ENCODE measurements around the gene INA.
A peak's percentile ranks its signal among the peaks of the same experiment; 100 is the strongest.

DNA sequence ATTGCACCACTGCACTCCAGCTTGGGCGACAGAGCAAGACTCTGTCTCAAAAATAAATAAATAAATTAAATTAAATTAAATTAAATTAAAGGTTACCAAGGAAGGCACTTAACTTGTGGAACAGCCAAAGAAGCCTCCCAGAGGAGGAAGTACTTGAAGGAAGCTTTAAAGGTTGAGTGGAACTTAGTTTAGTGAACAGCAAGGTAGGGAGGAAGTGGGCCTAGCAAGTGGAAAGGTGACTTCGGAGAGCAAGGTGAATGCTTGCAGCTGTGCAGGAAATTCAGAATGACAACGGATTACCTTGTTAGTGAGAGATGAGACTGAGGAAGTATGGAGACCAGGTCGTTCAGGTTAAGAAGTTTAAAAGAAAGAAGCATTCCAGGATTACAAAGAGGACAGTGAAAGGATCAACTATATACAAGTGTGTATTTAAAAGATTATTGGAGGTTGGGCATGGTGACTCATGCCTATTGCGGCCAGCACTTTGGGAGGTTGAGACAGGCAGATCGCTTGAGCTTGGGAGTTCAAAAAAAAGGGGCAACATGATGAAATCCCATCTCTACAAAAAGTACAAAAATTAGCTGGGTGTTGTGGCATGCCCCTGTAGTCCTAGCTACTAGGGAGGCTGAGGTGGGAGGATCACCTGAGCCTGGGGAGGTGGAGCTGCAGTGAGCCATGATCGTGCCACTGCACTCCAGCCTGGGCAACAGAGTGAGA lies 44.0 kb upstream of the INA start:
- TF ChIP-seq, protein P1, sequence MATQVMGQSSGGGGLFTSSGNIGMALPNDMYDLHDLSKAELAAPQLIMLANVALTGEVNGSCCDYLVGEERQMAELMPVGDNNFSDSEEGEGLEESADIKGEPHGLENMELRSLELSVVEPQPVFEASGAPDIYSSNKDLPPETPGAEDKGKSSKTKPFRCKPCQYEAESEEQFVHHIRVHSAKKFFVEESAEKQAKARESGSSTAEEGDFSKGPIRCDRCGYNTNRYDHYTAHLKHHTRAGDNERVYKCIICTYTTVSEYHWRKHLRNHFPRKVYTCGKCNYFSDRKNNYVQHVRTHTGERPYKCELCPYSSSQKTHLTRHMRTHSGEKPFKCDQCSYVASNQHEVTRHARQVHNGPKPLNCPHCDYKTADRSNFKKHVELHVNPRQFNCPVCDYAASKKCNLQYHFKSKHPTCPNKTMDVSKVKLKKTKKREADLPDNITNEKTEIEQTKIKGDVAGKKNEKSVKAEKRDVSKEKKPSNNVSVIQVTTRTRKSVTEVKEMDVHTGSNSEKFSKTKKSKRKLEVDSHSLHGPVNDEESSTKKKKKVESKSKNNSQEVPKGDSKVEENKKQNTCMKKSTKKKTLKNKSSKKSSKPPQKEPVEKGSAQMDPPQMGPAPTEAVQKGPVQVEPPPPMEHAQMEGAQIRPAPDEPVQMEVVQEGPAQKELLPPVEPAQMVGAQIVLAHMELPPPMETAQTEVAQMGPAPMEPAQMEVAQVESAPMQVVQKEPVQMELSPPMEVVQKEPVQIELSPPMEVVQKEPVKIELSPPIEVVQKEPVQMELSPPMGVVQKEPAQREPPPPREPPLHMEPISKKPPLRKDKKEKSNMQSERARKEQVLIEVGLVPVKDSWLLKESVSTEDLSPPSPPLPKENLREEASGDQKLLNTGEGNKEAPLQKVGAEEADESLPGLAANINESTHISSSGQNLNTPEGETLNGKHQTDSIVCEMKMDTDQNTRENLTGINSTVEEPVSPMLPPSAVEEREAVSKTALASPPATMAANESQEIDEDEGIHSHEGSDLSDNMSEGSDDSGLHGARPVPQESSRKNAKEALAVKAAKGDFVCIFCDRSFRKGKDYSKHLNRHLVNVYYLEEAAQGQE (IDR thresholded peaks at IDR 0.05; ENCODE audit: low read depth): no peak
- TF ChIP-seq EZH2 (IDR thresholded peaks at IDR 0.05) (no peak), EZH2phosphoT487 (IDR thresholded peaks at IDR 0.05; ENCODE audit: borderline replicate concordance) (no peak), SP1 (IDR thresholded peaks at IDR 0.05; ENCODE audit: low read depth) (no peak), POLR2A (IDR thresholded peaks at IDR 0.05; ENCODE audit: borderline replicate concordance, extremely low read depth, insufficient read depth, insufficient read length) (no peak), POLR2AphosphoS5 (IDR thresholded peaks at IDR 0.05; ENCODE audit: low read depth, low read length) (peak; percentile 38; the same call in 1 of the 2 replicates)
- TF ChIP-seq, protein P2, sequence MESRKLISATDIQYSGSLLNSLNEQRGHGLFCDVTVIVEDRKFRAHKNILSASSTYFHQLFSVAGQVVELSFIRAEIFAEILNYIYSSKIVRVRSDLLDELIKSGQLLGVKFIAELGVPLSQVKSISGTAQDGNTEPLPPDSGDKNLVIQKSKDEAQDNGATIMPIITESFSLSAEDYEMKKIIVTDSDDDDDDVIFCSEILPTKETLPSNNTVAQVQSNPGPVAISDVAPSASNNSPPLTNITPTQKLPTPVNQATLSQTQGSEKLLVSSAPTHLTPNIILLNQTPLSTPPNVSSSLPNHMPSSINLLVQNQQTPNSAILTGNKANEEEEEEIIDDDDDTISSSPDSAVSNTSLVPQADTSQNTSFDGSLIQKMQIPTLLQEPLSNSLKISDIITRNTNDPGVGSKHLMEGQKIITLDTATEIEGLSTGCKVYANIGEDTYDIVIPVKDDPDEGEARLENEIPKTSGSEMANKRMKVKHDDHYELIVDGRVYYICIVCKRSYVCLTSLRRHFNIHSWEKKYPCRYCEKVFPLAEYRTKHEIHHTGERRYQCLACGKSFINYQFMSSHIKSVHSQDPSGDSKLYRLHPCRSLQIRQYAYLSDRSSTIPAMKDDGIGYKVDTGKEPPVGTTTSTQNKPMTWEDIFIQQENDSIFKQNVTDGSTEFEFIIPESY (IDR thresholded peaks at IDR 0.05; ENCODE audit: extremely low read depth, insufficient replicate concordance, low read length): no peak
- TF ChIP-seq, protein P3, sequence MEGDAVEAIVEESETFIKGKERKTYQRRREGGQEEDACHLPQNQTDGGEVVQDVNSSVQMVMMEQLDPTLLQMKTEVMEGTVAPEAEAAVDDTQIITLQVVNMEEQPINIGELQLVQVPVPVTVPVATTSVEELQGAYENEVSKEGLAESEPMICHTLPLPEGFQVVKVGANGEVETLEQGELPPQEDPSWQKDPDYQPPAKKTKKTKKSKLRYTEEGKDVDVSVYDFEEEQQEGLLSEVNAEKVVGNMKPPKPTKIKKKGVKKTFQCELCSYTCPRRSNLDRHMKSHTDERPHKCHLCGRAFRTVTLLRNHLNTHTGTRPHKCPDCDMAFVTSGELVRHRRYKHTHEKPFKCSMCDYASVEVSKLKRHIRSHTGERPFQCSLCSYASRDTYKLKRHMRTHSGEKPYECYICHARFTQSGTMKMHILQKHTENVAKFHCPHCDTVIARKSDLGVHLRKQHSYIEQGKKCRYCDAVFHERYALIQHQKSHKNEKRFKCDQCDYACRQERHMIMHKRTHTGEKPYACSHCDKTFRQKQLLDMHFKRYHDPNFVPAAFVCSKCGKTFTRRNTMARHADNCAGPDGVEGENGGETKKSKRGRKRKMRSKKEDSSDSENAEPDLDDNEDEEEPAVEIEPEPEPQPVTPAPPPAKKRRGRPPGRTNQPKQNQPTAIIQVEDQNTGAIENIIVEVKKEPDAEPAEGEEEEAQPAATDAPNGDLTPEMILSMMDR (IDR thresholded peaks at IDR 0.05 in 2 of 3, conservative IDR thresholded peaks at IDR 0.05 in 1 of 3; ENCODE audit: borderline replicate concordance in 1 of 3, insufficient read depth in 1 of 3, low read depth in 2 of 3, low read length in 2 of 3): no peak

Measured in HCT116 (cell line).